IPS-18a (cell line): ENCODE measurements around the gene ANKMY2.
"Not testable (repeated sequence)": the region's sequence is repeated elsewhere in the genome, so short reads cannot be mapped to it uniquely, and the experiment has no call there.

ENCODE experiments used
- H3K27ac ChIP-seq: one replicate; pipeline ENCODE4 v1.5.1; 2013; ENCODE audit warnings: low read length
- H3K27me3 ChIP-seq: one replicate; pipeline ENCODE4 v1.6.1; 2013; ENCODE audit warnings: mild to moderate bottlenecking, low read length; ENCODE audit not compliant: control insufficient read depth, insufficient read depth
- H3K36me3 ChIP-seq: one replicate; pipeline ENCODE4 v1.6.1; 2013; ENCODE audit warnings: low read depth, low read length; ENCODE audit not compliant: control insufficient read depth
- H3K4me1 ChIP-seq: one replicate; pipeline ENCODE4 v1.6.1; 2013; ENCODE audit warnings: low read depth, low read length; ENCODE audit not compliant: control insufficient read depth
- H3K4me3 ChIP-seq: one replicate; pipeline ENCODE4 v1.5.1; 2013; ENCODE audit warnings: low read length
- H3K9ac ChIP-seq: one replicate; pipeline ENCODE4 v1.6.1; 2013; ENCODE audit warnings: mild to moderate bottlenecking, low read length, moderate library complexity
- H3K9me3 ChIP-seq: one replicate; pipeline ENCODE4 v1.6.1; 2013; ENCODE audit warnings: low read depth, low read length; ENCODE audit not compliant: control insufficient read depth

Gene ANKMY2

DNA sequence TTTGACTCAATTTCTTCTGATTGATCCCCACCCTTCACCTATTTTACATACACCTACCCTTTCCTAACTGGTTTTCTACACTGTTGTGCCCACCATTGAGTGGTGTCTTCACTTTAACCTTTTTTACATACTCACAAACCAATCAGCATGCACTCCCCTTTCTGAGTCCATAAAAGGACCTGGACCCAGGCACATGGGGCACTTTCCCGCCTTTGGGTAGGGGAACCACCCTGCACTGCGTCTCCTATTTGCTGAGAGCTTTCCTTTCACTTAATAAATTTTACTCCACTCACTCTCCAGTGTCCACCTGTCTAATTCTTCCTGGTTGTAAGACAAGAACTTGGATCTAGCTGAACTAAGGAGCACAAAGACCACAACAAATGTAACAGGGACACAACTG lies 33.8 kb downstream of the ANKMY2 start:
- Histone ChIP-seq H3K27ac (no peak overlapping the region), H3K4me3 (no peak overlapping the region), H3K4me1 (peaks cover 3% of the 10 kb centered on the region), H3K9me3 (no peaks in the 10 kb centered on the region), H3K27me3 (no peaks in the 10 kb centered on the region), H3K36me3 (no peaks in the 10 kb centered on the region), H3K9ac (no peak overlapping the region)

- H3K9ac ChIP-seq = no peak overlapping the region
- no peaks in the 10 kb centered on the region for H3K36me3 ChIP-seq
- no peaks in the 10 kb centered on the region for H3K9me3 ChIP-seq
- no peaks in the 10 kb centered on the region for H3K27me3 ChIP-seq
- no peaks in the 10 kb centered on the region for H3K4me1 ChIP-seq
- no peak overlapping the region for H3K27ac ChIP-seq
- H3K4me3 ChIP-seq = no peak overlapping the region
Observed at GRCh38 chr7:16609842-16610450, 35.6 kb downstream of the ANKMY2 start.

DNA sequence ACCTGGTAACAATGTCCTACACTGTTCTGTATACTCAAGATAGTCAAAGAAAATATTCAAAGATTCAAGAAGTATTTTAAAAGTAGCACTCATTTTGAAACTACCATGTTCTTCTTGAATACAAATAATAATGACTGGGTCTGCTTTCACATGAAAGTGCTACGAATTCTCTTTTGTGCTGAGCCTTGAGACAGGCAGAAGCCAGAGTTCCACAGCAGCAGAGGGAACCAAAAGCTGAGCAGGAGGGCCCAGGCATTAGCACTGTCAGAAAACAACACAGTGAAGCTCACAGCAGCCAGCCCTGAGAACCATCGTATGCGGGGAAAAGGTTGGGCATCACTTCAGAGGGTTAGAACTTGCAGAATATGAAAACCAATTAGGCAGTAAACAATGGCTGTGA lies 38.9 kb downstream of the ANKMY2 start:
- H3K9me3 ChIP-seq = no peaks in the 10 kb centered on the region
- H3K27me3 ChIP-seq = no peaks in the 10 kb centered on the region
- H3K36me3 ChIP-seq = no peaks in the 10 kb centered on the region
- H3K27ac ChIP-seq = no peak overlapping the region
- H3K9ac ChIP-seq = no peak overlapping the region
- no peak overlapping the region for H3K4me3 ChIP-seq
- no peaks in the 10 kb centered on the region for H3K4me1 ChIP-seq

GRCh38 chr7:16604054-16604453 lies 41.5 kb downstream of the ANKMY2 start:
- H3K9me3 ChIP-seq = no peaks in the 10 kb centered on the region
- H3K36me3 ChIP-seq = no peaks in the 10 kb centered on the region
- no peaks in the 10 kb centered on the region for H3K4me1 ChIP-seq
- H3K27me3 ChIP-seq = no peaks in the 10 kb centered on the region
- no peak overlapping the region for H3K27ac ChIP-seq
- no peak overlapping the region for H3K4me3 ChIP-seq
- no peak overlapping the region for H3K9ac ChIP-seq

DNA sequence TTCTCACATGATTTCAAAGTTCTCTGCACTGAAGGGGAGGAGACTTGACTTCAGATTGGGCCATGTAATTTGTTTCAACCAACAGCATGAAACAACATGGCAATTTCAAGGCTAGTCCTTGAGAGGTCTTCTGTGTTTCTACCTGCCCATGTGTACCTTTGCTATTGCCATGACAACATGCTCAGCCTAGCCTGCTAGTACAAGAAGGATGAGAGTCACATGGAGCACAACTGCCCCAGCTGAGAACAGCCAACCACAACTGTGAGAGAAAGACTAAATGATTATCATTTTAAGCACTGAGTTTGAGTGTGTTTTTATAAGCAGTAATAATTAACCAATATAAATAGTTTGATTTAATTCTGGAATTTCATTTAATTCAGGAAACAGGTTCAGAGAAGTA lies 41.9 kb downstream of the ANKMY2 start:
- Histone ChIP-seq H3K36me3 (no peaks in the 10 kb centered on the region), H3K4me1 (no peaks in the 10 kb centered on the region), H3K9me3 (no peaks in the 10 kb centered on the region), H3K9ac (no peak overlapping the region), H3K27ac (no peak overlapping the region), H3K4me3 (no peak overlapping the region), H3K27me3 (no peaks in the 10 kb centered on the region)

DNA sequence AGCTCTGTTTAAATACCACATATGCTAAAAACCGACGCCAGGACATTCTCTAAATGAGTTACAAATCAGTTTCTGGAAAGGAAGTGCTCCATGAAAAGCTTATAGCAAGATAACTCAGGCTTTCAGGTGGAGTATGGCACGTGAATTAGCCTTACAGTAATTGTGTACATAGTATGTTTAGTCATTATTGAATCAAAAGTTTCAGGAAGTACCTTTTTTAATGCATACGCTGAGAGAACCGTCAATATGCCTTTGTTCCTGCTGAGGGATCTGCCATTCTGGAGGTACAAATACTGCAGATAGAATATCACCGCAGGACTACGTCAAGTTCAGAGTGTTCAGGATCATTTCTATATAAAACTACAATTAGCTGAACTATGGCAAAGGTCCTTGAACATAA lies 45.7 kb downstream of the ANKMY2 start:
- no peaks in the 10 kb centered on the region for H3K27me3 ChIP-seq
- H3K36me3 ChIP-seq = no peaks in the 10 kb centered on the region

GRCh38 chr7:16598015-16598414 lies 47.5 kb downstream of the ANKMY2 start:
- H3K4me3 ChIP-seq = no peak overlapping the region
- no peaks in the 10 kb centered on the region for H3K36me3 ChIP-seq
- H3K27me3 ChIP-seq = no peaks in the 10 kb centered on the region
- no peaks in the 10 kb centered on the region for H3K9me3 ChIP-seq
- no peak overlapping the region for H3K27ac ChIP-seq
- H3K9ac ChIP-seq = no peak overlapping the region
- H3K4me1 ChIP-seq = peaks cover 11% of the 10 kb centered on the region

More for the DNA sequence above, 45.7 kb downstream of the ANKMY2 start:
- no peak overlapping the region for H3K4me3 ChIP-seq
- no peak overlapping the region for H3K9ac ChIP-seq
- H3K4me1 ChIP-seq = peaks cover 11% of the 10 kb centered on the region
- no peaks in the 10 kb centered on the region for H3K9me3 ChIP-seq
- H3K27ac ChIP-seq = no peak overlapping the region

DNA sequence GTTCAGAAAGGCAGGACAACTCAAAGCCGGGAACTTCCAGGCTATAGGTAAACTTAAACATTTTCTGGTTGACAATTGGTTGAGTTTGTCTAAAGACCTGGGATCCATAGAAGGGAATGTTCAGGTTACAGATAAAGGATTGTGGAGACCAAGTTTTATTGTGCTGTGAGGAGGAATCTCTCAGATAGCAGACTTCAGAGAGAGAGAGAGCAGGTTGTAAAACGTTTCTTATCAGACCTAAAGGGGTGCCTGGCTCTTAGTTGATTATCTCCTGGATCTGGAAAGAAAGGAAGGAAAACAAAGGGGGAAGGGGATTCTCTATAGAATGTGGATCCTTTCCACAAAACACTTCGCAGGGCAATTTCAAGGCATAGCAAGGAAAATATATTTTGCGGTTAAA lies 50.0 kb downstream of the ANKMY2 start:
- not testable (repeated sequence) for H3K9ac ChIP-seq, H3K4me3 ChIP-seq, H3K9me3 ChIP-seq, H3K27me3 ChIP-seq, H3K27ac ChIP-seq, H3K36me3 ChIP-seq
- peaks cover 11% of the 10 kb centered on the region for H3K4me1 ChIP-seq

GRCh38 chr7:16594676-16595075 lies 50.9 kb downstream of the ANKMY2 start:
- no peak overlapping the region for H3K9ac ChIP-seq
- H3K9me3 ChIP-seq = no peaks in the 10 kb centered on the region
- no peak overlapping the region for H3K27ac ChIP-seq
- H3K36me3 ChIP-seq = no peaks in the 10 kb centered on the region
- peaks cover 11% of the 10 kb centered on the region for H3K4me1 ChIP-seq
- H3K4me3 ChIP-seq = no peak overlapping the region
- H3K27me3 ChIP-seq = no peaks in the 10 kb centered on the region

DNA sequence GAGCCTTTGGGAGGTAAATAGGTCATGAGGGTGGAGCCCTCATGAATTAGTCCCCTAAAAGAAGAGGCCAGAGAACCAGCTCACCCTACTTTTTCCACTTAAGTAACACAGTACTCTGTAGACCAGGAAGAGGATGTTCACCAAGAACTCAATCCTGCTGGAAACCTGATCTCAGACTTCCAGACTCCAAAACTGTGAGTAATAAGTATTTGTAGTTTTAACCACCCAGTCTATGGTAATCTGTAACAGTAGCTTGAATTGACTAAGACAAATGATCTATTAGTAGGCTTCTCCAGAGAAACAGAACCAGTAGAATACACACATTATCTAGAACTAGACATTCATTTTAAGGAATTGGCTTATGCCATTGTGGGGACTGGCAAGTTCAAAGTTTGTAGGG lies 51.5 kb downstream of the ANKMY2 start:
- H3K9me3 ChIP-seq = no peaks in the 10 kb centered on the region
- no peaks in the 10 kb centered on the region for H3K36me3 ChIP-seq
- H3K27me3 ChIP-seq = no peaks in the 10 kb centered on the region
- H3K9ac ChIP-seq = no peak overlapping the region
- no peak overlapping the region for H3K27ac ChIP-seq
- no peak overlapping the region for H3K4me3 ChIP-seq
- H3K4me1 ChIP-seq = peaks cover 11% of the 10 kb centered on the region

GRCh38 chr7:16592395-16592794 lies 53.2 kb downstream of the ANKMY2 start:
- H3K4me1 ChIP-seq = no peaks in the 10 kb centered on the region
- H3K4me3 ChIP-seq = no peak overlapping the region
- no peaks in the 10 kb centered on the region for H3K9me3 ChIP-seq
- H3K36me3 ChIP-seq = no peaks in the 10 kb centered on the region
- H3K27me3 ChIP-seq = no peaks in the 10 kb centered on the region
- no peak overlapping the region for H3K27ac ChIP-seq
- H3K9ac ChIP-seq = no peak overlapping the region

DNA sequence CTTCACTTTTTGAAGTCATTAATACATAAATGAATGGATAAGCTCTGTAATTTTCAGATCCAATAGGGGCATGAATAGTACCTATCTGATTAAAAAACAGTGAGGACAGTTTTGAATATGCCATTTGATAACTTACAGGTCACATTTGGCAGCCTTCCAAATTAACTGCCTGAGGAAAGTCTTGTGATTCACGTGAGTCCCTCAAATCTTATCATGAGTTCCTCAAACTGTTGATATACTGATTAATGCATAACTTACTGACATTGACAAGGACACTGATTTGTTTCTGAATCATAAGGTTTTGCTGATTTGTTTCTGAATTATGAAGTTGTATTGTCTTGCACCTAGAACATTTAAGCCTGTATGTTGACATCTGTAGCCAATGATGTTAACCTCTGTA lies 55.1 kb downstream of the ANKMY2 start:
- H3K9ac ChIP-seq = no peak overlapping the region
- H3K9me3 ChIP-seq = no peaks in the 10 kb centered on the region
- no peak overlapping the region for H3K27ac ChIP-seq
- no peaks in the 10 kb centered on the region for H3K4me1 ChIP-seq
- H3K4me3 ChIP-seq = no peak overlapping the region
- H3K36me3 ChIP-seq = no peaks in the 10 kb centered on the region
- no peaks in the 10 kb centered on the region for H3K27me3 ChIP-seq
